Omental fat pad (tissue), 4 donors: ENCODE data around the gene ARPC5. TPM values are rescaled to one million over a fixed set of nuclear protein-coding genes. Genes with fewer than 3 reads are reported as not detected.
"Not testable (repeated sequence)": the region's sequence is repeated elsewhere in the genome, so short reads cannot be mapped to it uniquely, and the experiment has no call there.

ENCODE experiments used
- ATAC-seq: fragments of 150-250 bp; one replicate; pipeline ENCODE4 v1.9.1; 2016; ENCODE audit warnings: mild to moderate bottlenecking, moderate library complexity; ENCODE audit not compliant: low FRiP score
- DNase-seq: peaks from one replicate; pipeline ENCODE4 v3.0.0-alpha.2; 2019; ENCODE audit warnings: low spot score
- CTCF ChIP-seq, 3 donors: fragments of 450-650 bp; IDR thresholded peaks; one replicate each; pipeline ENCODE4 v1.5.1; 2016 to 2017; ENCODE audit warnings: antibody characterized with exemption in 3 of 3, mild to moderate bottlenecking in 3 of 3, moderate library complexity in 2 of 3
- total RNA-seq, 4 donors: library from RNA; depleted of rRNA; stranded (reverse); fragments of >200 nt; gene quantifications; one replicate each; pipeline ENCODE4 v1.1.0, GENCODE V29; 2016

The ARPC5 gene
- 10 to 100 TPM; 68.7 to 99.2 (median 90.2) TPM for total RNA-seq

GRCh38 chr1:183635606-183636333, at the start of gene ARPC5:
Gene ARPC5 (minus strand): TSS chr1:183635783. CDS start chr1:183635659, 124 bp downstream.
- DNase-seq (peak; percentile 89), ATAC-seq (peak; percentile 97)
- no peak for TF ChIP-seq CTCF (IDR thresholded peaks at IDR 0.05)

GRCh38 chr1:183685112-183685713, 49.6 kb upstream of the ARPC5 start:
- ATAC-seq: peak; percentile 73
- no peak for DNase-seq
- peak in 1 of 3 donors; percentile 50 for TF ChIP-seq CTCF (IDR thresholded peaks at IDR 0.05)

- DNase-seq, ATAC-seq: not testable (repeated sequence)
These were observed 43.8 kb upstream of the ARPC5 start for GRCh38 chr1:183679363-183679762.

GRCh38 chr1:183678819-183679218, 43.2 kb upstream of the ARPC5 start:
- ATAC-seq (no peak), DNase-seq (no peak)
- no peak for TF ChIP-seq CTCF (IDR thresholded peaks at IDR 0.05)

- no peak for TF ChIP-seq CTCF (IDR thresholded peaks at IDR 0.05)
- ATAC-seq (peak; percentile 59), DNase-seq (no peak)
These were observed 41.1 kb upstream of the ARPC5 start for GRCh38 chr1:183676586-183677189.

- no peak for DNase-seq
- no peak for TF ChIP-seq CTCF (IDR thresholded peaks at IDR 0.05)
- ATAC-seq: no peak
These were observed 40.5 kb upstream of the ARPC5 start for GRCh38 chr1:183675883-183676585.

GRCh38 chr1:183675381-183675780, 39.8 kb upstream of the ARPC5 start:
- ATAC-seq (no peak), DNase-seq (no peak)
- no peak for TF ChIP-seq CTCF (IDR thresholded peaks at IDR 0.05)
